Non-pigmented ciliary epithelial cell (primary cell): Measurements from ENCODE around the gene CRLF1.
A peak's percentile ranks its signal among the peaks of the same experiment; 100 is the strongest.

Source experiments
- DNase-seq: peaks from one replicate; pipeline ENCODE4 v3.0.0-alpha.2; 2010; ENCODE audit warnings: low read depth

The CRLF1 gene

DNA sequence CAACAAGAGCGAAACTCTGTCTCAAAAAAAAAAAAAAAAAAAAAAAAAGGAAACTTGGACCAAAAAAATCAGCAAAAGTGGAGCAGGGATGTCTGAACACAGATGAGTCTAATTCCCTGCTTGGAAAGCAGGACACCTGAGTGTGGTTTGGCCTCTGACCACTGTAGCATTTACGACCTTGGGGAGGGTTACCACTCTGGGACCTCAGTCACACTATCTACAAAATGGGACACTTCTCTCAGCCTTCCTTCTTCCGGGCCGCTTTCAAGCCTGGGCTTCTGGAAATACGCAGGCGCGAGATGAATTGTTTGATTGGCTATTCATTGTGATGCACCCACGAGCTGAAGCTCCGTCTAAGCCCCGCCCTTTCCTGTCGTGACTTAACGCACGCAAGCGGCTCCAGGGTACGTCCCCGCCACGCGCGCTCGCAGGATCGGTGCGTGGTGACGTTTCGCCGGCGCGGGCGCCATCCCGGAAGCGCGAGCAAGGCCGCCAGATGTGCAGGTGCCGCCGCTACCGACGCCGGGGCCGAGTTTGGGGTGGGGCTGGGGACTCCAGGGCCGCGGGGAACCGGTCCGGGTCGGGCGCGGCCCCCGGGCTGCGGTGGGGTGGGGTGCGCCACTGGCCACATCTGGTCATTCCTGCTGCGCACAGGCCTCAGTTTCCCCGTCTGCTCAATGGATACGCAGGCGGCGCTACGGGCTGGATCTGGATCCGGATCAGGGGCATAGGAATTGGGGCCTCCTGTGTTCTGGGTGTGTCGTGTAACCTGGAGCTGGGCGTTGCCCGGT, 49.0 kb downstream of the CRLF1 start, which contains the start of gene KXD1:
Gene KXD1, plus strand, starts transcription at position 460 of the 791 bp plus-strand sequence. CDS start 4,187 bp downstream, outside the sequence.
- peak; percentile 95 for DNase-seq

DNA sequence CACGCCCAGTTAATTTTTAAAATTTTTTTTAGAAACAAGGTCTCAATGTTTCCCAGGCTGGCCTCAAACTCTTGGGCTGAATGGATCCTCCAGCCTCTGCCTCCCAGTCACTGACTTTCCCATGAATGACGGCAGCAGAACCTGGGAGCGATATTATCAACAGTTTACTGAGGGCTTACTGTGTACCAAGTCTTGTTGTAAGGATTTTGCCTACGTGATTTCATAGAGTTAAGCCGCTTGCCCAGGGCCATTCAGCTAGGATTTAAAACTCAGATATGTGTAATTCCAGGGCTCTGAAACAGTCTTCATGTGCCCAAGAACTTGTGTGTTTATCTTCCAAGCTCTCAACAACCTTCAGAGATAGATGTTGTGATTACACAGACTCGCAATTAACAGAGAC, 55.0 kb downstream of the CRLF1 start:
- DNase-seq: no peak

DNA sequence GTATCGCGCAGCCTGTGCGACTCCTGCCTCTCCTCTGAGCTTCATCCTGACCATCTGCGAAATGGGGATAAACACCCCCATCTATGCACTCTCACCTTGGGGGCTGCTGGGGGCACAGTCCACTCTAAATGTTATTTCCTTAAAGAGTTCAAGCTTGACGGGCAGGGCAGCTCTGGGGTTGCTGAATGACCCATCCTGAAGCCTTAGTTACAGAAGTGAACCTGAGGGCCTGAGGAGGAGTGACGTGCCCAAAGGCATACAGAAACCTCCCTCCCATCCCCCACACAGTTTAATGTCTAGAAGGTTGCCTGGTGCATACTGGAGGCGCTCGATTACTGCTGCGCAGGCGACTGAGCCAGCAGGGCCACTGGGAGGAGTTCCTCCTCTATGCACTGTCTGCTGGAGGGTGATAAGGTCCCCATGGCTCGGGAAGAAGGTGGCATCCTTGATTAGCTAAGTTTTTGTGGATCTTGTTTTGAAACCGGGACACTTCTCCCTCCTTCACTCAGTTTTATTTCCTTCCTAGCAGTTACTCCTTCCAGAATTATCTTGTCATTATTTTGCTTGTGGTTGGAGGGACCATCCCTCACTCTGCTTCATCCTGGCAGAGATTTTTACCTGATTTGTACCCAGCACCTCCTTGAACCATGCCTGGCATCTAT, 62.7 kb downstream of the CRLF1 start:
- no peak for DNase-seq
